SH-SY5Y (cell line): ENCODE data around the gene NR5A2.

Experiments
- GATA2 ChIP-seq: IDR thresholded peaks from 2 replicates; pipeline ENCODE4 v1.6.1; 2011; ENCODE audit warnings: mild to moderate bottlenecking, low read depth, low read length
- GATA3 ChIP-seq: IDR thresholded peaks from 2 replicates; pipeline ENCODE4 v1.6.1; 2011; ENCODE audit warnings: low read depth, mild to moderate bottlenecking, low read length, moderate library complexity

- TF ChIP-seq GATA2, result no peak
- TF ChIP-seq GATA3, result no peak
Measured at GRCh38 chr1:200146100-200146499, 118.6 kb downstream of the NR5A2 start.
